Activated CD8-positive, alpha-beta memory T cell treated with anti-CD3 and anti-CD28 coated beads for 36 hours (primary cell): ENCODE measurements around the gene FCGR3B. TPM values are rescaled to one million over a fixed set of nuclear protein-coding genes. Genes with fewer than 3 reads are reported as not detected.
"Not testable (repeated sequence)": the region's sequence is repeated elsewhere in the genome, so short reads cannot be mapped to it uniquely, and the experiment has no call there.

ENCODE experiments used
- CTCF ChIA-PET: fragments of 350-600 bp; sonication (Branson Sonifier 250); formaldehyde crosslinking; loops from one replicate; lab custom pipeline; 2021; ENCODE audit warnings: antibody characterized with exemption; lab: Charles Lee
- POLR2A ChIA-PET: fragments of 350-600 bp; sonication (Branson Sonifier 250); formaldehyde crosslinking; loops from one replicate; lab custom pipeline; 2021; ENCODE audit warnings: antibody characterized with exemption; lab: Charles Lee
- total RNA-seq, 2 experiments: library from RNA; stranded (reverse); gene quantifications; one replicate each; pipeline ENCODE4 v1.2.3, GENCODE V29; 2021

Gene FCGR3B
- not detected for total RNA-seq

DNA sequence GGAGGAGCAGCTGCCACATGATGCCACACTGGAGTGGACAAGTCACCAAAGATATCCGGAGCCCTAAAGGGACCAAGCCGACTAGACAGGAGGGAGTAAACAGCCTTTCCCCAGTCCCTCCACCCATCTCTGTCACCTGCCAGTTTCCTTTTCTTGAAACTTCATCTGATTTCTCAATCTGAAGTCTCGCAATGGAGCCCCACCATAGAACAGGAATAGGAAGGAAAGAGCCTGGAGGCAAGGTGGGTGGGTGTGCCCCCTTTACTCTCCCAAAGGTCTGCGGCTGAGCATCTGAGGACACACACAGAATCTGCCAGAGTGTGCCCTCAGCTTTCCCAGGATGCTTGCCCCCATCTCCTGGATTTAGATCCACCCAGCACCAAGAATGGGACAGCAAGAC, at the start of gene FCGR3B:
TSS of gene FCGR3B (minus strand) at position 101 of the 400 bp plus-strand sequence. CDS start at position 19, 82 bp downstream.
- CTCF ChIA-PET = no interaction called here
- POLR2A ChIA-PET = no interaction called here

GRCh38 chr1:161678500-161678899, 47.5 kb upstream of the FCGR3B start:
- POLR2A ChIA-PET = no interaction called here
- CTCF ChIA-PET = no interaction called here

DNA sequence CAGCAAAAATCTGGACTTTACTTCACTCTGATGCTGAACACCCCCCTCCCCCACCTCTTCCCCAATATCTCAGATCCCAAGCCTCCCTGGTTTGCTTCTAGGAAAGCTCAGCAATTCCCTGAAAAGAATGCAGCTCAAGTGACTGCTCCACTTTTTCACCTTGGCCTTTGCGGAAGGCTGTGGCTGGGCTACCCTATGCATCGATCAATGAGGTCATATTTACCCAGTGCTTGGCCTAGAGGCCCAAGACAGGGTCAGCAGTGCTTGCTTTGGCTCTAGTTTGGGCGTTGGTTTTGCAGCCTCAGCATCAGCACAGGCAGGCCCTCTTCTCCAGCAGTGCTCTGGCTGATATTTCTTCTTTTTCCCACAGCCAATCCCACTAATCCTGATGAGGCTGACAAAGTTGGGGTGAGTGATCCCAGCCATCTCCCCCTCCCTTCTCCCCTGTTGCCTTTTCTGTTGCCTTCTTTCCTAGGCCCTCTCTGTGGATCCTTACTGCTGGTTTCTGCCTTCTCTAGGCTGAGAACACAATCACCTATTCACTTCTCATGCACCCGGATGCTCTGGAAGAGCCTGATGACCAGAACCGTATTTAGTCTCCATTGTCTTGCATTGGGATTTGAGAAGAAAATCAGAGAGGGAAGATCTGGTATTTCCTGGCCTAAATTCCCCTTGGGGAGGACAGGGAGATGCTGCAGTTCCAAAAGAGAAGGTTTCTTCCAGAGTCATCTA, 46.1 kb upstream of the FCGR3B start:
- CTCF ChIA-PET = no interaction called here
- POLR2A ChIA-PET = no interaction called here

GRCh38 chr1:161676441-161676840, 45.5 kb upstream of the FCGR3B start:
- POLR2A ChIA-PET = no interaction called here
- CTCF ChIA-PET = no interaction called here

DNA sequence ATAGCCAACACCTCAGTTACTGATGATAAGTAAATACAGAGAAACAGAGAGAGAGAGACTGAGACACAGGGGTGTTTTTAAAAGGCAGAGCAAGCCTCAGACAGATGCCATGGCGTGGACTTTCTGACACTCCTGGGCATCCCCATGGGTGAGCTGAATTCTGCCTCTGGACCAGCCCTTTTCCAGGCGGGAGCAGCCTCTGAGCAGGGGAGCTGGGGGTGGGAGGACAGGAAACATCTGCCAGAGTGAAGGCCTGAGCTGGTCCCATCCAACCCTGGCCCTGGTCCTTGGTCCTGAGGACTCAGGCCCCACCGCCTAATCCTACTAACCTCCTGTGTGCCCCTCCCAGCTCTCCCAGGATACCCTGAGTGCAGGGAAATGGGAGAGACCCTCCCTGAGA, 43.9 kb upstream of the FCGR3B start:
- CTCF ChIA-PET, POLR2A ChIA-PET: not testable (repeated sequence)

GRCh38 chr1:161674447-161674846, 43.5 kb upstream of the FCGR3B start:
- CTCF ChIA-PET = not testable (repeated sequence)

GRCh38 chr1:161673437-161673836, 42.5 kb upstream of the FCGR3B start:
- POLR2A ChIA-PET, CTCF ChIA-PET: not testable (repeated sequence)

More at GRCh38 chr1:161674447-161674846, 43.5 kb upstream of the FCGR3B start:
- POLR2A ChIA-PET = not testable (repeated sequence)

- POLR2A ChIA-PET, CTCF ChIA-PET: not testable (repeated sequence)
Measured at GRCh38 chr1:161671045-161672020, 40.4 kb upstream of the FCGR3B start.

DNA sequence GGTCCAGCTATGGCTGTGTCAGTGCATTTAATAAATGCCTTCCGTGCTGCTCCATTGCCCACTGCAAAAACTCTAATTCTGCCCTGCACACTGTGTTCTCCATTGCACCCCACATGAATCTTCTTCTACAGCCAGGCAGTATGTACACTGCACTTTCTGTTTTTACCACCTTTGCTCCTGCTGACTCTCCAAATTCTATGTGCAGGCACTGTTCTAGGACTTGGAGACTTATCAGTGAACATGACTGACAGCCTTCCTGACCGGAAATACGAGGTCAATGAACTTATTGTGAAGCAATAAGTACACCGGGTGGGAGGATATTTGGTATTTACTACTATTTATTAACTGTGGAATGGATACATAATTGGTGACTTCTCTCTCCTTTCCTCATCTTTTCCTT, 33.7 kb upstream of the FCGR3B start:
- POLR2A ChIA-PET = not testable (repeated sequence)

GRCh38 chr1:161663569-161663968, 32.6 kb upstream of the FCGR3B start:
- CTCF ChIA-PET, POLR2A ChIA-PET: not testable (repeated sequence)

More for the DNA sequence above, 33.7 kb upstream of the FCGR3B start:
- CTCF ChIA-PET = not testable (repeated sequence)

GRCh38 chr1:161662684-161663339, 31.8 kb upstream of the FCGR3B start, which contains the start of gene FCGR2B:
TSS of gene FCGR2B (plus strand) at chr1:161663143. CDS start at chr1:161663242, 99 bp downstream.
- POLR2A ChIA-PET, CTCF ChIA-PET: not testable (repeated sequence)

GRCh38 chr1:161661660-161662311, 30.8 kb upstream of the FCGR3B start:
- CTCF ChIA-PET, POLR2A ChIA-PET: not testable (repeated sequence)

DNA sequence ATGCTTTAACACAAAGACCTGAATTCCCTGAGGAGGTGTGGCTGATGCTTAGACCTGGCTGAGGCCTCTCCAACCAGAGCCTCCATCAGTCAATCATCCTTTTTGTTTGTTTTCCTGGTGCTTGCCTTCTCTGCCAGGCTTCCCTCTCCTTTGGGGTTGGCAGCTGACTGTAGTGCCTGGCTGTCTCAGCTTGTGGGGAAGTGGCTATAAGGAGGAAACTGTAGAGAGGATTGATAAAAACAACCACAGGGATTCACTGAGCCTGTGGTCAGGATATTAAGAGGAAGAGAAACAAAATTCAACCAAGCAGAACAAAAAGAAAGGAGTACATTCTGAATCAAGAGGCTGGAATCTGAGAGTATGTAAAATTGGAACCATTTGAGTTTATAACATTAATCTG, 27.5 kb upstream of the FCGR3B start:
- CTCF ChIA-PET = not testable (repeated sequence)

DNA sequence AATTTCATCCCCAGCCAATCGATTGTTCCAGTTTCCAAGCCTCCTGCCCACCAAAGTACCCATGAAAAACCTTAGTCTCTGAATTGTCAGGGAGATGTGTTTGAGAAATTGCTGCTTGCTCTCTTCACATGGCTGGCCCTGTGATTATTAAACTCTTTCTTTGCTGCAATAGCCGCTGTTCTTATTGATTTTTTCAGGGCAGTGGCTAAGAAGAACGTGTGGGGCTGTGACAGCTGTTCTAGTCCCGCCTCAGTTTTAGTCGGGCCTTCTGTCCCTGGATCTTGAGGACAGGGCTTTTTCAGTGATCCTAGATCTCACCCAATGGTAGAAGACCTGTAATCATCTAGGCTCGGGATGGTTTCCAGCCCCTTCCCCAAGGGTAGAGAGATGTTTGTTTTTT, 23.0 kb upstream of the FCGR3B start:
- POLR2A ChIA-PET = not testable (repeated sequence)

More for the DNA sequence above, 27.5 kb upstream of the FCGR3B start:
- POLR2A ChIA-PET = not testable (repeated sequence)

GRCh38 chr1:161653541-161653940, 22.6 kb upstream of the FCGR3B start:
- POLR2A ChIA-PET = not testable (repeated sequence)

More for the DNA sequence above, 23.0 kb upstream of the FCGR3B start:
- CTCF ChIA-PET = not testable (repeated sequence)

GRCh38 chr1:161647507-161648360, 16.8 kb upstream of the FCGR3B start:
- CTCF ChIA-PET = interaction anchor here (1.2 kb wide), 1 partner anchor 90 kb away, joined by 5 read pairs; no protein-coding TSS in a partner anchor
- POLR2A ChIA-PET = not testable (repeated sequence)

More at GRCh38 chr1:161653541-161653940, 22.6 kb upstream of the FCGR3B start:
- CTCF ChIA-PET = not testable (repeated sequence)

DNA sequence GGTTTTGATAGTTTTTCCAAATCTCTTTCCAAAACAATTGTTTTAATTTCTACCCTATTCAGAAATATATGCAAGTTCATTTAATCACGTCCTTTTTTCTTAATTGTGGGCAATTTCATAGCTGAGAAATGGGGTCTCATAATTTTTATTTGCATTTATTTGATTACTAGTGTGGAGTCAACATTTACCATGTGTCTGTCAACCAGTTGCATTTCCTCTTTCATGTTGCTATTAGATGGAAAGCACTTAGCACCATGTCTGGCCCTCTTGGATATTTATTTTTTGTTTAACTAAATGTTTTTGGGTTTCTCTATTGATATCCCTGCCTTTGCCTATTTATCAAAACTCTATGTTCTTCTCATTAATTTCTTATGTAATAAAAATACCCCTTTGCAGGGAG, 13.9 kb upstream of the FCGR3B start:
- CTCF ChIA-PET, POLR2A ChIA-PET: not testable (repeated sequence)
